H1 (cell line): ENCODE results near the gene CELF6. TPM values are rescaled to one million over a fixed set of nuclear protein-coding genes. Genes with fewer than 3 reads are reported as not detected.

Experiments
- CTCF ChIA-PET: fragments of 300-600 bp; sonication (Branson Sonifier 250); formaldehyde crosslinking; loops from one replicate; lab custom pipeline; 2021; ENCODE audit not compliant: partially characterized antibody; lab: Charles Lee
- POLR2A ChIA-PET: fragments of 300-600 bp; sonication (Branson Sonifier 250); formaldehyde crosslinking; loops from one replicate; lab custom pipeline; 2021; ENCODE audit warnings: inconsistent platforms; ENCODE audit not compliant: partially characterized antibody; lab: Charles Lee
- DNase-seq, 2 experiments: peaks; one replicate each; pipeline versions ENCODE4 v3.0.0 to v3.0.0-alpha.2; 2010 to 2022; ENCODE audit warnings: low spot score in 2 of 2, low read depth in 1 of 2, mixed read lengths in 1 of 2
- FAIRE-seq: peaks from 2 replicates; lab custom pipeline; 2011; peaks lifted over from hg19 to GRCh38; lab: Jason Lieb, UNC
- H2AFZ ChIP-seq: 2 replicates; pipeline ENCODE4 v1.8.1; 2012; ENCODE audit warnings: low read length, inconsistent platforms
- H2AK5ac ChIP-seq: 2 replicates; pipeline ENCODE4 v1.6.1; 2013; ENCODE audit warnings: low read depth, low read length
- H2BK120ac ChIP-seq: replicated peaks from 2 replicates; pipeline ENCODE3; 2013; ENCODE audit warnings: low read depth, low read length, inconsistent platforms
- H2BK12ac ChIP-seq: 2 replicates; pipeline ENCODE4 v1.6.1; 2013; ENCODE audit warnings: low read depth, low read length
- H2BK15ac ChIP-seq: 2 replicates; pipeline ENCODE4 v1.6.1; 2013; ENCODE audit warnings: low read length
- H2BK20ac ChIP-seq: 2 replicates; pipeline ENCODE4 v1.6.1; 2013; ENCODE audit warnings: low read length
- H2BK5ac ChIP-seq: 2 replicates; pipeline ENCODE4 v1.6.1; 2013; ENCODE audit warnings: low read depth, low read length
- H3K14ac ChIP-seq: 2 replicates; pipeline ENCODE4 v1.6.1; 2013; ENCODE audit warnings: inconsistent platforms; ENCODE audit not compliant: insufficient read length
- H3K18ac ChIP-seq: 2 replicates; pipeline ENCODE4 v1.6.1; 2013; ENCODE audit warnings: low read length; ENCODE audit errors: extremely low read depth
- H3K23ac ChIP-seq: 2 replicates; pipeline ENCODE4 v1.6.1; 2013; ENCODE audit warnings: inconsistent platforms; ENCODE audit not compliant: insufficient read length
- H3K23me2 ChIP-seq: 2 replicates; pipeline ENCODE4 v1.6.1; 2013; ENCODE audit warnings: low read depth, low read length
- H3K27ac ChIP-seq: 2 replicates; pipeline ENCODE4 v1.6.1; 2011; ENCODE audit warnings: low read depth, low read length, inconsistent platforms
- H3K27me3 ChIP-seq, 4 experiments: replicated peaks in 1 of 4; 1 replicate in 1 of 4; 2 replicates in 3 of 4; pipeline versions ENCODE4 v1.6.1 to v1.8.1; 2011 to 2013; ENCODE audit warnings: low read length in 3 of 4, mild to moderate bottlenecking in 3 of 4, inconsistent platforms in 2 of 4, mixed read lengths in 2 of 4, moderate library complexity in 1 of 4; ENCODE audit not compliant: control insufficient read depth in 3 of 4, insufficient read depth in 3 of 4; ENCODE audit errors: extremely low read depth in 1 of 4
- H3K36me3 ChIP-seq, 4 experiments: 2 replicates each; pipeline versions ENCODE4 v1.6.1 to v1.8.1; 2011 to 2013; ENCODE audit warnings: mild to moderate bottlenecking in 4 of 4, low read length in 3 of 4, moderate library complexity in 2 of 4, control low read depth in 1 of 4, inconsistent platforms in 1 of 4; ENCODE audit not compliant: insufficient read depth in 4 of 4, control insufficient read depth in 2 of 4
- H3K4ac ChIP-seq: replicated peaks from 2 replicates; pipeline ENCODE3; 2013; ENCODE audit warnings: low read length, low read depth, mixed read lengths, inconsistent platforms; ENCODE audit not compliant: insufficient read length
- H3K4me1 ChIP-seq, 4 experiments: replicated peaks in 1 of 4; 1 replicate in 1 of 4; 2 replicates in 3 of 4; pipeline versions ENCODE4 v1.6.1 to v1.8.1; 2011 to 2013; ENCODE audit warnings: low read length in 3 of 4, inconsistent platforms in 2 of 4, mixed read lengths in 1 of 4; ENCODE audit not compliant: insufficient read depth in 4 of 4, control insufficient read depth in 3 of 4
- H3K4me2 ChIP-seq, 2 experiments: 2 replicates each; pipeline versions ENCODE4 v1.6.1 to v1.8.1; 2011 to 2013; ENCODE audit warnings: low read depth in 2 of 2, low read length in 2 of 2, control low read depth in 1 of 2, inconsistent platforms in 1 of 2, mild to moderate bottlenecking in 1 of 2; ENCODE audit not compliant: insufficient read depth in 1 of 2
- H3K4me3 ChIP-seq, 4 experiments: fragments of 200-600, 300-600 bp in 1 of 4; sonication (generic), shearing (Covaris generic), sonication (Bioruptor Twin) in 1 of 4; 2 replicates each; pipeline versions ENCODE4 v1.5.1 to v1.8.1; 2011 to 2016; ENCODE audit warnings: low read length in 4 of 4, low read depth in 3 of 4, control low read depth in 2 of 4, inconsistent platforms in 2 of 4, mild to moderate bottlenecking in 2 of 4, mixed read lengths in 1 of 4, moderate library complexity in 1 of 4; ENCODE audit not compliant: insufficient read depth in 2 of 4; ENCODE audit errors: extremely low read depth in 1 of 4
- H3K56ac ChIP-seq: replicated peaks from 2 replicates; pipeline ENCODE3; 2013; ENCODE audit warnings: low read depth, mild to moderate bottlenecking, mixed read lengths, low read length, inconsistent platforms; ENCODE audit not compliant: insufficient read length
- H3K79me1 ChIP-seq: 2 replicates; pipeline ENCODE4 v1.6.1; 2013; ENCODE audit warnings: low read depth, low read length, control low read depth
- H3K79me2 ChIP-seq, 2 experiments: 2 replicates each; pipeline versions ENCODE4 v1.6.1 to v1.8.1; 2012 to 2013; ENCODE audit warnings: low read length in 2 of 2, mild to moderate bottlenecking in 2 of 2, inconsistent platforms in 1 of 2; ENCODE audit not compliant: insufficient read depth in 2 of 2, control insufficient read depth in 1 of 2
- H3K9ac ChIP-seq, 4 experiments: replicated peaks in 1 of 4; 1 replicate in 1 of 4; 2 replicates in 3 of 4; pipeline versions ENCODE4 v1.6.1 to v1.8.1; 2011 to 2013; ENCODE audit warnings: low read depth in 3 of 4, low read length in 3 of 4, control low read depth in 2 of 4, mild to moderate bottlenecking in 2 of 4, moderate library complexity in 2 of 4, inconsistent platforms in 1 of 4; ENCODE audit errors: extremely low read depth in 1 of 4
- H3K9me3 ChIP-seq, 2 experiments: 2 replicates each; pipeline versions ENCODE4 v1.6.1 to v1.8.1; 2012 to 2013; ENCODE audit warnings: mild to moderate bottlenecking in 2 of 2, moderate library complexity in 2 of 2, control low read depth in 1 of 2, inconsistent platforms in 1 of 2, low read depth in 1 of 2, low read length in 1 of 2, mixed read lengths in 1 of 2; ENCODE audit not compliant: insufficient read depth in 2 of 2
- H4K20me1 ChIP-seq, 2 experiments: replicated peaks in 1 of 2; 2 replicates each; pipeline versions ENCODE3 to v1.8.1; 2011 to 2013; ENCODE audit warnings: inconsistent platforms in 2 of 2, low read length in 2 of 2, mild to moderate bottlenecking in 1 of 2; ENCODE audit not compliant: insufficient read depth in 2 of 2, control insufficient read depth in 1 of 2
- H4K5ac ChIP-seq: 2 replicates; pipeline ENCODE4 v1.6.1; 2013; ENCODE audit warnings: low read length, low read depth, mixed read lengths, inconsistent platforms; ENCODE audit not compliant: insufficient read length
- H4K8ac ChIP-seq: 2 replicates; pipeline ENCODE4 v1.8.0; 2013; ENCODE audit warnings: mild to moderate bottlenecking, moderate library complexity, low read length, inconsistent platforms; ENCODE audit not compliant: insufficient read depth; ENCODE audit errors: extremely low read depth
- H4K91ac ChIP-seq: replicated peaks from 2 replicates; pipeline ENCODE3; 2013; ENCODE audit warnings: low read length, mixed read lengths, inconsistent platforms; ENCODE audit not compliant: insufficient read length
- CTBP2 ChIP-seq: IDR thresholded peaks from 2 replicates; pipeline ENCODE4 v1.7.0; 2011; ENCODE audit warnings: borderline replicate concordance, mild to moderate bottlenecking, moderate library complexity, mixed read lengths, low read length; ENCODE audit not compliant: insufficient read depth, insufficient read length
- SUZ12 ChIP-seq: fragments of 200-600 bp; sonication (generic); IDR thresholded peaks from 2 replicates; pipeline ENCODE4 v1.6.1; 2012; ENCODE audit warnings: mild to moderate bottlenecking, inconsistent platforms, low read length, moderate library complexity, mixed read lengths
- ZNF274 ChIP-seq: IDR thresholded peaks from 2 replicates; pipeline ENCODE4 v1.7.0; 2012; ENCODE audit warnings: low read length, borderline replicate concordance; ENCODE audit errors: extremely low read depth
- WGBS, 2 experiments: shearing (Covaris generic) in 1 of 2; methylation state at CpG; one replicate each; pipeline versions ENCODE4 v1.1.6 to v1.1.7; 2013 to 2015; ENCODE audit warnings: low lambda C conversion rate in 2 of 2, mixed read lengths in 2 of 2, inconsistent platforms in 1 of 2, low coverage in 1 of 2, missing lambda C conversion rate in 1 of 2; ENCODE audit not compliant: insufficient replicate concordance in 2 of 2, insufficient coverage in 1 of 2, insufficient read length in 1 of 2; ENCODE audit errors: extremely low coverage in 1 of 2, missing lambda C conversion rate in 1 of 2; 5-methylcytosine and 5-hydroxymethylcytosine counted together
- polyA plus RNA-seq, 7 experiments: library from polyadenylated mRNA; depleted of rRNA in 3 of 7; stranded (reverse) in 5 of 7; unstranded in 2 of 7; fragments of >200 nt in 5 of 7; fragments of 200-250 nt in 2 of 7; gene quantifications; 1 replicate in 5 of 7; 2 replicates in 1 of 7; 4 replicates in 1 of 7; pipeline versions ENCODE4 v1.2.1 to v1.2.3, GENCODE V29; 2011 to 2013; ENCODE audit warnings: missing spikeins in 2 of 7, mixed read lengths in 2 of 7
- total RNA-seq: library from RNA; stranded (reverse); fragmentation: NEBNext Ultra II Directional; extraction: Animal tissue kit (Norgen Biotek cat#: 25700); gene quantifications from 2 replicates; pipeline ENCODE4 v1.2.1, GENCODE V29; 2021
- TF ChIP-seq, protein P1 (sequence below): IDR thresholded peaks from 2 replicates; pipeline ENCODE4 v1.6.1; 2012; ENCODE audit warnings: inconsistent platforms

Gene CELF6
- total and polyA plus RNA-seq, 2 of the 8 experiments (the other 6 are each of a cell fraction or from before 2014, with no cell fraction given) = 0.09 to 0.19 TPM

DNA sequence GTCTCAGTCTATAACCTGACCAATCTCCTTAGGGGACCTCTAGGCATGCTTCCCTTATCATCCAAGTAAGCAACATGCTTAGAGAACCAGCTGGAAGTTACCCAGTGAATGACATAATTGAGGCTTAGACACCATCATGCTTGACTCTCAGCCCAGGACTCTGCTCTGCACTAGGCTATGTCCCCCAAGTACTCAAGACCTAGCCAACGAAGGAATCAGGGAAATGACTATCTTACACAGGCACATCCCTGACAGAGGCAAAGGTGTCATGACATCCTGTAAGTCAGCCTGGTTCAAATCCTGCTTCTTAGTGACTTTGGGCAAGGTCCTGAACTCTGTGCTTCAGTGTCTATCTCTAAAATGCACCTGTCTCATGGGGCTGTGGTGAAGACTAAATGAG is 24.6 kb upstream of the CELF6 start:
- H3K14ac ChIP-seq = no peak overlapping the region
- no peak overlapping the region for H4K5ac ChIP-seq
- H3K23ac ChIP-seq = no peak overlapping the region
- no peaks in the 10 kb centered on the region for H3K9me3 ChIP-seq
- H2BK15ac ChIP-seq = no peak overlapping the region
- DNase-seq = no peak
- no peak overlapping the region for H4K91ac ChIP-seq
- no peaks in the 10 kb centered on the region for H3K79me2 ChIP-seq
- H3K9ac ChIP-seq = no peak overlapping the region
- no peak overlapping the region for H2BK120ac ChIP-seq
- no peak overlapping the region for H2AFZ ChIP-seq
- H3K4me2 ChIP-seq = no peak overlapping the region
- H2AK5ac ChIP-seq = no peak overlapping the region
- no peak overlapping the region for H2BK20ac ChIP-seq
- ChIA-PET POLR2A (no interaction called here), CTCF (interaction anchor here (0.5 kb wide), 1 partner anchor 339 kb away, joined by 4 read pairs; no protein-coding TSS in a partner anchor)
- TF ChIP-seq CTBP2 (no peak), SUZ12 (no peak), ZNF274 (no peak)
- TF ChIP-seq, protein P1, sequence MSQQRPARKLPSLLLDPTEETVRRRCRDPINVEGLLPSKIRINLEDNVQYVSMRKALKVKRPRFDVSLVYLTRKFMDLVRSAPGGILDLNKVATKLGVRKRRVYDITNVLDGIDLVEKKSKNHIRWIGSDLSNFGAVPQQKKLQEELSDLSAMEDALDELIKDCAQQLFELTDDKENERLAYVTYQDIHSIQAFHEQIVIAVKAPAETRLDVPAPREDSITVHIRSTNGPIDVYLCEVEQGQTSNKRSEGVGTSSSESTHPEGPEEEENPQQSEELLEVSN = no peak
- no peak overlapping the region for H2BK12ac ChIP-seq
- H4K20me1 ChIP-seq = peaks cover 0 to 1% of the 10 kb centered on the region in 2 experiments
- 89% methylated on average over 1 of the region's 1 CpG; no CpG with 5 or more reads in 1 of the 2 experiments for WGBS, 2 experiments
- peaks cover 2 to 38% (median 19%) of the 10 kb centered on the region in 4 experiments; a peak in 7 of 8 replicates for H3K36me3 ChIP-seq
- no peak overlapping the region for H4K8ac ChIP-seq
- H3K4ac ChIP-seq = no peak overlapping the region
- H3K4me1 ChIP-seq = peaks cover 0 to 2% (median 2%) of the 10 kb centered on the region in 4 experiments; a peak in 4 of 7 replicates
- FAIRE-seq = no peak
- no peaks in the 10 kb centered on the region; the same call in 1 of the 2 replicates for H3K23me2 ChIP-seq
- no peak overlapping the region for H3K18ac ChIP-seq
- no peak overlapping the region for H2BK5ac ChIP-seq
- H3K4me3 ChIP-seq = no peak overlapping the region
- H3K56ac ChIP-seq = no peak overlapping the region
- no peak overlapping the region for H3K27ac ChIP-seq
- H3K27me3 ChIP-seq = no peaks in the 10 kb centered on the region
- no peaks in the 10 kb centered on the region for H3K79me1 ChIP-seq
